ENCODE data around the gene CITED2.

CITED2 gene

GRCh38 chr6:139395371-139395770 is 20.9 kb upstream of the CITED2 start:
- DNase-seq (ENCODE audit: low read depth), result no peak
- H3K4me3 ChIP-seq (ENCODE audit: low read length), result no peak overlapping the region
- no peak for TF ChIP-seq CTCF (IDR thresholded peaks at IDR 0.05; ENCODE audit: insufficient read depth, low read depth, low read length, missing control alignments)

GRCh38 chr6:139394027-139394649 is 19.7 kb upstream of the CITED2 start:
- no peak for DNase-seq (ENCODE audit: low read depth)
- no peak overlapping the region for H3K4me3 ChIP-seq (ENCODE audit: low read length)
- no peak for TF ChIP-seq CTCF (IDR thresholded peaks at IDR 0.05; ENCODE audit: insufficient read depth, low read depth, low read length, missing control alignments)

DNA sequence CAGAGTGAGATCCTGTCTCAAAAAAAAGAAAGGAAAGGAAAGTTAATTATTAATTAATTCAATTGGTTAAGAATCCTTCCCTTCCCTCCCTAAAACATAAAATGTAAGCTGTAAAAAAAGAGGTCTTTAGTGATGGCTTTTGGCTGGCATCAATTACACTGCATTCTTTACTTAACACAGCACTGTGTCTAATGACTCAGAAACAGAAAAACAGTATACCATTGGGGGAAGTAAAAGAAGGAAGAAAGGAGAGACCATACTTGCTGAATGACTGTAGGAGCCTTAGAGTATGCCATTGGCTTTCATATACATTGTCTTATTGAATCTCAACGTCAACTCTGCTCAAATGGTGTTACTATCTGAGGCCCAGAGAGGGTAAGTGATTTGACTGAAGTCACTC is 18.3 kb upstream of the CITED2 start:
- no peak for DNase-seq (ENCODE audit: low read depth)
- no peak overlapping the region for H3K4me3 ChIP-seq (ENCODE audit: low read length)
- TF ChIP-seq CTCF (IDR thresholded peaks at IDR 0.05; ENCODE audit: insufficient read depth, low read depth, low read length, missing control alignments), result no peak

DNA sequence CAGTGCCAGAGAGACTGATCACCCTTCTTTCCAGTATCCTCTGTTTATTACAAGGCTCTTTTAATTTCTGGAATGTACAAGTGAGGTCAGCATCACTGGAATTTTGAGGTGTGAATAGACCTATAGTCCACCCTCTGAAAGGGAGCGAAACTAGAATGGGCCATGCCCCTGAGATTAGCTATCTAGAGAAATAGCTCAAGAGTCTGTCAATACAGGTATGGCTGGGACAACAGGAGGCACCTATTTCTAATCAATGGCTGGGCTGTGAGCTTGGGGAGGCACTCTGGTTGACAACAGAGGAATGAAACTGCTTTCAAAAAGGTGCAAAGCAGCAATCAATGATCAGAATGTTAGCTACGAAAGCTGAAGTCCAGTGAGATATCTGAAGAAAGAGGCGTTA is 17.3 kb upstream of the CITED2 start:
- DNase-seq (ENCODE audit: low read depth), result no peak
- no peak overlapping the region for H3K4me3 ChIP-seq (ENCODE audit: low read length)
- TF ChIP-seq CTCF (IDR thresholded peaks at IDR 0.05; ENCODE audit: insufficient read depth, low read depth, low read length, missing control alignments), result no peak

DNA sequence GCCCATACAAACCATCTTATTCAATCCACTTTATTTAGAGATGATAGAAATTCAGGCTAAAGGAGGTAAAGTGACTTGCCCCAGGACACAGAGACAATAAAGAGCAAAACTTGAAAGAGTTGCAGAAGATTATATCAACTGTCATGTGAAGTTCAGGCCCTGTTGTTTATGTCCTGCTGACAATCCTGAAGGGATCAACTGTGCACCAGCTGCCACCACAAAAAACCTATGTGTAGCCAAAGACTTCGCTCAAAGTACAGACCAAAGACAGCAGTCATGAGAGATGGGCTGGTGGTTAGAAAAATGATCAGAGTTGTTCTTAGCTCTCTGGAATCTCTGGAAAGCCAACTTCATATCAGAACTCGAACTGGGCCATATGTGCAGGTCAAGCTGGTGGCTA is 16.0 kb upstream of the CITED2 start:
- no peak for DNase-seq (ENCODE audit: low read depth)
- TF ChIP-seq CTCF (IDR thresholded peaks at IDR 0.05; ENCODE audit: insufficient read depth, low read depth, low read length, missing control alignments), result no peak
- no peak overlapping the region for H3K4me3 ChIP-seq (ENCODE audit: low read length)

DNA sequence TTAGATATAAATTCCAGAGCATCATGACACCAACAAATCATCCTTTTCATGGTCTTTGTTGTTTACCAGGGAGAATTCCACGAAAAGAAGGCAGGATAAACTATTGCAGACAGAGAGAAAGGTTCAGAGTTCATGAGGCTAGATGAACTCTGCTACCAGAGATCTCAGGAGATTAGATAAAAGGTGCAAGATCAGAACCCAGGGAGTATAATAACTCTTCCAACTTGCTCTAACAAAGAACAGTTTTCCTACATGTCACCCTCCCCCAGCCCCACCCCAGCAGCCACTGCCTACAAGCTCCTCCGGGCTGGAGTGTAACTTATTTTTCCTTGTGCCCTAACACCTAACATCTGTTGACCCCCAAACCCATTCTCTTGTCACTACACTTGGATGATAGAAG is 13.9 kb upstream of the CITED2 start:
- TF ChIP-seq CTCF (IDR thresholded peaks at IDR 0.05; ENCODE audit: insufficient read depth, low read depth, low read length, missing control alignments), result no peak
- DNase-seq (ENCODE audit: low read depth), result no peak
- no peak overlapping the region for H3K4me3 ChIP-seq (ENCODE audit: low read length)

GRCh38 chr6:139386404-139386803 is 12.0 kb upstream of the CITED2 start:
- no peak for DNase-seq (ENCODE audit: low read depth)
- TF ChIP-seq CTCF (IDR thresholded peaks at IDR 0.05; ENCODE audit: insufficient read depth, low read depth, low read length, missing control alignments), result no peak

More at GRCh38 chr6:139386404-139386803, 12.0 kb upstream of the CITED2 start:
- no peak overlapping the region for H3K4me3 ChIP-seq (ENCODE audit: low read length)

Measured in epithelial cell of esophagus (primary cell).